ENCODE results near the gene PBX2.

DNA sequence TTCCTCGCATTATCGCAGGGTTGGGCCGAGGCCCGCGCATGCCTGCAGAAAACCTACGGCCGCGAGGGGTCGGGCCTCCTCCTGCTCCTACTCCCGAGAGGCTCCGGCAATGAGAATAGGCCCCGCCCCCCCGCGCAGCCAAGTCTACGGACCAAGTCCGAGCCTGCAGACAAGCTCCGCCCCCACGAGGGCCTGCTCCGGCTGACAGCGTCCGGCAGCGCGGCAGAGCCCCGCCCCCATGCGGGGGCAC, 5.6 kb upstream of the PBX2 start:
- TF ChIP-seq, protein P1, sequence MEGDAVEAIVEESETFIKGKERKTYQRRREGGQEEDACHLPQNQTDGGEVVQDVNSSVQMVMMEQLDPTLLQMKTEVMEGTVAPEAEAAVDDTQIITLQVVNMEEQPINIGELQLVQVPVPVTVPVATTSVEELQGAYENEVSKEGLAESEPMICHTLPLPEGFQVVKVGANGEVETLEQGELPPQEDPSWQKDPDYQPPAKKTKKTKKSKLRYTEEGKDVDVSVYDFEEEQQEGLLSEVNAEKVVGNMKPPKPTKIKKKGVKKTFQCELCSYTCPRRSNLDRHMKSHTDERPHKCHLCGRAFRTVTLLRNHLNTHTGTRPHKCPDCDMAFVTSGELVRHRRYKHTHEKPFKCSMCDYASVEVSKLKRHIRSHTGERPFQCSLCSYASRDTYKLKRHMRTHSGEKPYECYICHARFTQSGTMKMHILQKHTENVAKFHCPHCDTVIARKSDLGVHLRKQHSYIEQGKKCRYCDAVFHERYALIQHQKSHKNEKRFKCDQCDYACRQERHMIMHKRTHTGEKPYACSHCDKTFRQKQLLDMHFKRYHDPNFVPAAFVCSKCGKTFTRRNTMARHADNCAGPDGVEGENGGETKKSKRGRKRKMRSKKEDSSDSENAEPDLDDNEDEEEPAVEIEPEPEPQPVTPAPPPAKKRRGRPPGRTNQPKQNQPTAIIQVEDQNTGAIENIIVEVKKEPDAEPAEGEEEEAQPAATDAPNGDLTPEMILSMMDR (IDR thresholded peaks at IDR 0.05) = peak in 2 of 3 donors; percentile 45 to 58
- TF ChIP-seq POLR2AphosphoS5 (IDR thresholded peaks at IDR 0.05) (no peak), POLR2A (IDR thresholded peaks at IDR 0.05) (no peak)

All from breast epithelium (tissue), 3 donors.